NCI-H82 treated with DMSO at 0.1 percent for 48 hours (cell line): ENCODE results near the gene PTPRCAP.
A peak's percentile ranks its signal among the peaks of the same experiment; 100 is the strongest.
"Not testable (repeated sequence)": the region's sequence is repeated elsewhere in the genome, so short reads cannot be mapped to it uniquely, and the experiment has no call there.

Experiments used
- DNase-seq: peaks from one replicate; lab custom pipeline; 2025; ENCODE audit not compliant: unreplicated experiment; lab: John Stamatoyannopoulos, UW

Gene PTPRCAP

GRCh38 chr11:67428052-67429001, 9.2 kb downstream of the PTPRCAP start, which contains the start of gene RPS6KB2:
RPS6KB2 (plus strand) TSS chr11:67428494; CDS start chr11:67428546, 52 bp downstream.
- peak; percentile 86 for DNase-seq

GRCh38 chr11:67427364-67427859, 10.1 kb downstream of the PTPRCAP start:
- DNase-seq = not testable (repeated sequence)

GRCh38 chr11:67423891-67424613, 13.4 kb downstream of the PTPRCAP start:
- DNase-seq = no peak

GRCh38 chr11:67423466-67423865, 14.0 kb downstream of the PTPRCAP start:
- no peak for DNase-seq

- no peak for DNase-seq
Observed at GRCh38 chr11:67422891-67423290, 14.6 kb downstream of the PTPRCAP start.

GRCh38 chr11:67421430-67422031, 16.0 kb downstream of the PTPRCAP start:
- no peak for DNase-seq

- DNase-seq = peak; percentile 60
Observed at GRCh38 chr11:67420646-67421429, 16.6 kb downstream of the PTPRCAP start.

- no peak for DNase-seq
Observed at GRCh38 chr11:67420147-67420645, 17.3 kb downstream of the PTPRCAP start.

- DNase-seq = no peak
Observed at GRCh38 chr11:67419325-67420049, 18.0 kb downstream of the PTPRCAP start.

GRCh38 chr11:67418476-67419281, 18.8 kb downstream of the PTPRCAP start:
- DNase-seq = no peak

GRCh38 chr11:67417425-67417824, 20.1 kb downstream of the PTPRCAP start:
- no peak for DNase-seq

GRCh38 chr11:67416416-67417335, 20.8 kb downstream of the PTPRCAP start:
- DNase-seq = no peak

GRCh38 chr11:67415501-67416304, 21.8 kb downstream of the PTPRCAP start, which contains the start of gene CARNS1:
CARNS1 (plus strand) TSS chr11:67415678; CDS start chr11:67416200, 522 bp downstream.
- DNase-seq = no peak

- DNase-seq = no peak
Observed at GRCh38 chr11:67413266-67413849, 24.1 kb downstream of the PTPRCAP start.

GRCh38 chr11:67412495-67413179, 24.8 kb downstream of the PTPRCAP start:
- DNase-seq = no peak

GRCh38 chr11:67411785-67412152, 25.7 kb downstream of the PTPRCAP start:
- no peak for DNase-seq
